ENCODE results near the gene TYW1B.

GRCh38 chr7:72538856-72539255, 289.1 kb downstream of the TYW1B start:
- TF ChIP-seq POLR2A (IDR thresholded peaks at IDR 0.05) (no peak), CTCF (IDR thresholded peaks at IDR 0.05) (no peak)
